GM19324 (cell line): ENCODE data around the gene DCTD.
A peak's percentile ranks its signal among the peaks of the same experiment; 100 is the strongest.

Source experiments
- ATAC-seq: cut with Tn5 transposase; IDR thresholded peaks from one replicate; pipeline ENCODE4 v1.9.1; 2021; ENCODE audit warnings: mild to moderate bottlenecking, moderate library complexity; ENCODE audit not compliant: unreplicated experiment, low FRiP score

The DCTD gene

GRCh38 chr4:182917182-182918043, at the start of gene DCTD:
Gene DCTD, minus strand, starts transcription at chr4:182917386. Its CDS starts 1,818 bp downstream, at chr4:182915568.
- peak; percentile 88 for ATAC-seq

DNA sequence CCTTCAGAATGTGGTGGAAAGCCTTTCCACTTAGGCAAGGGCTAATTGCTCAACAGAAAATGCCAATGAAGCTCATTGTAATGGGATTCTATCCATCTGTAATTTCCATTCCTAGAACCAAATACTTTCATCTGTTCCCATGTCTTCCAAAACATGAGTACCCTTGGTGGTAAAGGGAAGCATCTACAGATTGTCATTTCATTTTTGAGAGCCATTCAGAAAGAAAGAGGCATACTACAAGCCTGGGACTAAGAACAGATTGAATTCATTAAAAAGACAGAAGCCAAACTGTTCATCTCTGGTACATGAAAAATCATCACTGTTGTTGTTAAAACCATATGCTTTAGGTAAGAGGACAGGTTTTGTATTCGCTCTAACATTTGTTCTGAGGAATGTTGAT, 43.6 kb upstream of the DCTD start:
- ATAC-seq, result no peak

- ATAC-seq, result no peak
These were observed 43.0 kb upstream of the DCTD start for GRCh38 chr4:182960228-182960627.

GRCh38 chr4:182955411-182955810, 38.2 kb upstream of the DCTD start:
- ATAC-seq, result no peak

DNA sequence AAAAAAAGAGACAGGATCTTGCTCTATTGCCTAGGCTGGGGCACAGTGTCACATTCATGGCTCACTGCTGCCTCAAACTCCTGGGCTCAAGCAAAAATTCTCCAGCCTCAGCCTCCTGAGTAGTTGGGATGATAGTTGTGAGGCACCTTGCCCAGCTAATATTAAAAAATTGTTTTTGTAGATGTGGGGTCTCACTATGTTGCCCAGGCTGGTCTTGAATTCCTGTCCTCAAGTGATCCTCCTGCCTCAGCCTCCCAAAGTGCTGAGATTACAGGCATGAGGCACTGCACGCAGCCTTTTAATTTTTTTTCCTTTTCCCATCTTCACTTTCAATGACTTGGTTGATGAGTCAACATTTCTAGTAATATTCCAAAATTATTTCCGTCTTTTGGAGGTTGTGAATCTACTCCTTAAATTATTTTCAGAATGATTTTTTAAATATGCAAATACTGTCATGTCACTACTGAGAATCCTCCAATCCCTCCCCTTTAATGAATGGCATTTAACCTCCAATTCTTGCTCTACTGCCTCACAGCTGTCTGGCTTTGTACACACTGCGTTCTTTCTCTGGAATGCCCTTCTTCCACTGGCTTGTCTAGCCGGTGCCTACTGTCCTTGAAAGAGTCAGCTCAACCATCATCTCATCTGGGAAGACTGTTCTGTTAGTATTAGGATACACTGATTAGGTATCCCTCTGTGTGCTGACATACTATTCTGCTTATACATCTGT, 27.5 kb upstream of the DCTD start:
- no peak for ATAC-seq

GRCh38 chr4:182939680-182940079, 22.5 kb upstream of the DCTD start:
- no peak for ATAC-seq

DNA sequence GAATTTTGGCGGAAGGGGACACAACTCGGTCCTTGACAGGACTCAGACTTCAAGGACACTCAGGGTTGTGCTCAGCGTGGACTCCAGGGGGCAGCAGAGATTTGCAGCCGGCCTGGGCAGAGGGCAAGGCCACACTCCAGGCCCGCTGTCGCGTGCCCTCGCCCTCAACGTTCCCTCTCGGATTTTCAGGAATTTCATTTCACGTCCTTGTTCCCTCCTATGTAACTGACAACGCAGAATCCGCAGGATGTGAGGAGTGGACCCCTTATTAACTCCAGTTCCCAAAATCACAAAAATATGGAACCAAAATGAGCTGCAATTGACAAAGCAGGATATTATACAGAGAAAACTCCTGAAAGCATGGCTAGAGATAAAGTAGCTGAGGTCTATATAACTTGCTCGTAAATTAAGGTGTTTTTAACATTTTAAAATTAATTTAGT, 21.0 kb upstream of the DCTD start:
- ATAC-seq, result peak; percentile 95

DNA sequence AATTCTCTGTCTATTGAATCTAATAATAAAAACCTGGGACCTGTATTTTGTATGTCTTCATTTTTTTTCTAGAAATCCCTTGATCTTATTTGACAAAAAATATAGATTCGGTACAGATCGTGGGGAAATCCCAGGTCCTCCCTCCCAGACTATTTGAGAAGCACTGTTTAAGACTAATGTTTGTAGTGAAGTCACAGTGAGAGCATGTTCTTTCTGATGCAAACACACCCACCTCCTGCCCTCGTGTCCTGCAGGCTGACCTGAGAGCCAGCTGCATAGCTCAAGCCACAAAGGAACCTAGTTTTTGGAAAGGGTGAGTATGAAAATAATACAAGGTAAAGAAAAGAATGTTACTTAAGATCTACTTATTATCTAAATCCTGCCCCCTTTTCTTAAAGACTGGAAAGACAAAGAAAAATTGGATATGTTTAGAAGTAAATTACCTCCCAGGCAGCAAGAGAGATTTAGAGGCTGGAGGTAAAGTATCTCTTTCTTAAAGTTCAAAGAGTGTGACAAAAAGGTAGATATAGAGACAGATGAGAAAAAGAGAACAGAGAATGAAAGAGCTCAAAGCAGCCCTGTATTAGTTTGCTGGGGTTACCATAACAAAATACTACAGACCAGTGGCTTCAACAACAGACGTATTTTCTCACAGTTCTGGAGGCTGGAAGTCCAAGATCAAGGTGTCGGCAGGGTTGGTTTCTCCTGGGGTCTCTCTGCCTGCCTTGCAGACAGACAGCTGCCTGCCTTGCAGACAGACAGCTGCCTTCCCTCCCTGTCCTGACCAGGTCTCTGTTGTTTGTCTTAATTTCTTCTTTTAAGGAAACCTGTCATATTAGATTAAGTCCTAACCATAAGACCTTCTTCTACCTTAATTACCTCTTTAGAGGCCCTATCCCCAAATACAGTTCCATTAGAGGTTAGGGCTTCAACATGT, 20.4 kb upstream of the DCTD start:
- ATAC-seq, result peak; percentile 28

DNA sequence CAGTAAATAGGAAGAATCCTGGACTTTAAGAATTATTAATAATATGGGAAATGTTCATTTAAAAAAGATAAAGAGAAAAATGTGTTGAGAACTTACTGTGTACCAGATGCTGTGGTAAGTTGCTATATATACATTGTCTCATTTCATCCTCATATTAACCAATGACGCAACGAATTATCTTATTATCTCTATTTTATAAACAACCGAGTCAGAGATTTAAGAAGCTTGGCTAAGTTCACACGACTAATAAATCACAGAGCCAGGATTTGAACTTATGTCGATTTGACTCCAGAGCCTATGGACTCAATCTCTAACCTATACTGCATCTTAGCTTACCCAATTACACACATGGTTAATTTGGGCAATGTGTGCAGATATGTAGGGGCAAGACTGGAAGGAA, 15.5 kb upstream of the DCTD start:
- ATAC-seq, result no peak

DNA sequence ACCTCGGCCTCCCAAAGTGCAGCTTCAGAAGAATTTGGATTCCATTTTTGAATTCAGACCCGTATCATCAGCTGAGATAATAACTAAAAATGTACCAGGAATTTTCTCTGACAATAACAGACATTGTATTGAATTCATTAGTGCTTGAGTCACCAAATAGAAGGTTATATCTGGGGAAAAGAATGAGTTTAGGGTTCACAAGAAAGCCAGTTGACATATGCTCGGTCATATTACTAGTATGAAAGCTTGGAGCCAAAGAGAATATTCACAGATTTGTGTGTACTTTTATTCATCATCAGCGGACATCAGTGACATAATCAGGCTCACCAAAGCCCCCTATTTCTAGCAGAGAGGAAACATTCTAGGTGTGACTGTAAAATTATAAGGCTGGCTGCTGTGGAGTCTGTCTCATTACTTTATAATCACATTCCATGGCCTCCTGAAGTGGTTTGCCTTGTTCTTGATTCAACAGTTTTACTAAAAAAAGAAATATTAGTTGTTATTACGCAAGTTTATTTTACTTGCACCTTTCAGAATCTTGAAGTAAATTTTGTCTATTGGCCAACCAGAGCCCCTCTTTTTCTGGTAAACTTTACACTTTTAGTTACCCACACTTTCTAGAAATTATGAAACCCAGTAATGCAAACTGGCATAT, 14.6 kb upstream of the DCTD start:
- no peak for ATAC-seq

- ATAC-seq, result no peak
These were observed 13.7 kb upstream of the DCTD start for GRCh38 chr4:182930889-182931288.

DNA sequence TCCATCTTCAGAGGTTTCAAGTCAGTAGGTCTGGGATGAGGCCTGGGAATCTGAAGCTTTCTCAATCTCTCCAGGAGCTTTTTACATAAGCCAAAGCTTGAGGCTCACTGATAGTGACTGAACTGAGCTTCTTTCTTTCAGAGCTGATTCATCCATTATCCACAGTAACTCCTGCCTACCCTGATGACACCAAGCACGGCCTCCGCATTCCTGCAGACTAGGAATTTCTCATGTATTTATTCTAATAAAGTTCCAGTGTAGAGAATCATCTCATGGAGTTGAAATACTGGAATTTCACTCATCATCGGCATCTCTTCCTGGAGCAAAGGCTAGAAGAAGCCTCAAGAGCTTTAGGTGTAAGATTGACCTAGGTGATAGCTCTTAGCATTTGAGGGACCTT, 12.1 kb upstream of the DCTD start:
- ATAC-seq, result no peak

DNA sequence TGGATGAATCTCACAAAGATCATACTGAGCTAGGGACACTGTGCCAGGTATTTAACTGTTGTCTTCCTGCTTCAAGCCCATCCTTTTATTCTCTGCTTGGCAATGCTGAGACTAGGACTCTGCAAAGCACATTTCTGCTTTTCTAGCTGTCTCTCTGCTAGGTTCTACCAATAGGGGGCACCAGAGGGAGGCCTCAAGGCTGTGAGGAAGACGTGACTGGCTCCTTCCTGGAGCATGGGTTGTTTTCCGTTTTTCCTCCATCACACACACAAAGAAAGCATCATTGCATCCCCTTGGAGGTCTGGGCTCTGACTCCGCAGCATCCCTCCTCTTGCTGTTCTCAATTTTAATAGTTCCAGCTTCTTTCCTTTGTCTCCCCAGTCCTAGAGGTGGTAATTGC, 10.9 kb upstream of the DCTD start:
- ATAC-seq, result no peak

DNA sequence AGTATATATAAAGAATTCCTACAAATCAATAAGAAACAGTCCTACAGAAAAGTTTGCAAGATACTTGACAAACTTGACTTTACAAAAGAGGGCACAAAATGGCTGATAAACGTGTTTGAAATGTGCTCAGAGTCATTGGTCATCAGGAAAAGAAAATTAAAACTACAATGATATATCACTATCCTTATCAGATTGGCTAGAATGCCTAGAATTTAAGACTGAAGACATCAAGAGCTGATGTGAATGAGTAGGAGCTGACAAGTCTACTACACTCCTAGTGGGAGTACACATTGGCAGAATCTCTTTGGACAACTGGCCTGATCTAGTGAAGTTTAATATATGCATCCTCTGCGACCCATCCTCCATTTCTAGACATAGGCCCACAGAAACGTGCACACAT, 10.3 kb upstream of the DCTD start:
- no peak for ATAC-seq

- ATAC-seq, result no peak
These were observed 8.7 kb upstream of the DCTD start for GRCh38 chr4:182925855-182926254.

DNA sequence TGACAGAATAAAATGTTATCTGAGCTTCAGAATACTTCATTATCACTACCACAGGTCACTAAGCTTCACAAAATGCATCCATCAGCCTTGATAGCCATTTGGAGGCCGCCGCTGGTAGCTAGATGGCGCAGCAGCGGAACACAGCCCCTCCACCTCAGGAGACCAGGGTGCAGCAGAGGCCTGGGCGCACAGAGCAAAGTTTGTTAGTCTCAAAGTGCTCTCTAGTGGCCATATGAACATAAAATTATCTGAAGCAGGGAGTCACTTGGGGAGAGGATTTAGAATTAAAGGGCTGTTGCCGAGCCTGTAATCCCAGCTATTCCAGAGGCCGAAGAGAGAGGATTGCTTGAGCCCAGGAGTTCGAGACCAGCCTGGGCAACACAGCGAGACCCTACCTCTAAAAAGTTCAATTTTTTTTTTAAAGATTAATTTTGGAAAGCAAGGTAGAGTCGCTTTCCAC, 8.1 kb upstream of the DCTD start:
- peak; percentile 96 for ATAC-seq

- no peak for ATAC-seq
These were observed 7.3 kb upstream of the DCTD start for GRCh38 chr4:182924497-182924896.

DNA sequence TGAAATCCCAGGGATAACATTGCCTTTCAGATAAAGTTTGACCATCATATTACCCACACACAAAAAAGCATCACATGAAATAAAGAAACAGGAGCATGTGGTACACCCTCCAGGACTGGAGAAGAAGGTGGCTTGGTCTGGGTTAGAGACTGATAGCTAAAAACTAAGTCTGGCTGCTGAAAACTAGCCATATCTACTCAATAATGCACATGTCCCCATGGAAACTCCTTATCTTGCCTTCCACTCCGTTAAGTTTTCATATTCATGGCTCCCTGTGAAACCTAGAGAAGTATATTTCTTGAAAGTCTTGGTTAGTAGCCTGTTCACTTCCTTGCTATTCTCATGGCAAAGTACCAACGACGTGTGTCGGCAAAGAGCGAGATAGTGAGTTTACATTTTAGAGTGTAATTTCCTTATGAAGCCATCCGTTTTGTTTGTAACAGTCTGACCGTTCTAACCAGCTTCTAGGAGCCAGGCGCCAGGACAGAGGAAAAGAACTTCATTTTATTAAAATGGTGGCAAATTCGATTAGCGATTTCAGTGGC, 6.7 kb upstream of the DCTD start:
- ATAC-seq, result no peak

GRCh38 chr4:182923366-182923765, 6.2 kb upstream of the DCTD start:
- ATAC-seq, result no peak
